HUES6 (cell line): ENCODE data around the gene MTCL1.
"Not testable (repeated sequence)": the region's sequence is repeated elsewhere in the genome, so short reads cannot be mapped to it uniquely, and the experiment has no call there.

Experiments used
- H3K27ac ChIP-seq: 2 replicates; pipeline ENCODE4 v1.7.0; 2013; ENCODE audit warnings: low read depth, mild to moderate bottlenecking, low read length, inconsistent platforms
- H3K27me3 ChIP-seq: 2 replicates; pipeline ENCODE4 v1.6.1; 2013; ENCODE audit warnings: low read length; ENCODE audit not compliant: control insufficient read depth, insufficient read depth
- H3K36me3 ChIP-seq: 2 replicates; pipeline ENCODE4 v1.6.1; 2013; ENCODE audit warnings: low read length; ENCODE audit not compliant: control insufficient read depth, insufficient read depth
- H3K4me1 ChIP-seq: 2 replicates; pipeline ENCODE4 v1.6.1; 2013; ENCODE audit warnings: low read length; ENCODE audit not compliant: control insufficient read depth, insufficient read depth
- H3K4me3 ChIP-seq: 2 replicates; pipeline ENCODE4 v1.5.1; 2013; ENCODE audit warnings: low read depth, low read length
- H3K9ac ChIP-seq: one replicate; pipeline ENCODE4 v1.6.1; 2013; ENCODE audit warnings: mild to moderate bottlenecking, low read length
- H3K9me3 ChIP-seq: 2 replicates; pipeline ENCODE4 v1.6.1; 2013; ENCODE audit warnings: low read depth, low read length; ENCODE audit not compliant: control insufficient read depth, insufficient read depth

MTCL1 gene

DNA sequence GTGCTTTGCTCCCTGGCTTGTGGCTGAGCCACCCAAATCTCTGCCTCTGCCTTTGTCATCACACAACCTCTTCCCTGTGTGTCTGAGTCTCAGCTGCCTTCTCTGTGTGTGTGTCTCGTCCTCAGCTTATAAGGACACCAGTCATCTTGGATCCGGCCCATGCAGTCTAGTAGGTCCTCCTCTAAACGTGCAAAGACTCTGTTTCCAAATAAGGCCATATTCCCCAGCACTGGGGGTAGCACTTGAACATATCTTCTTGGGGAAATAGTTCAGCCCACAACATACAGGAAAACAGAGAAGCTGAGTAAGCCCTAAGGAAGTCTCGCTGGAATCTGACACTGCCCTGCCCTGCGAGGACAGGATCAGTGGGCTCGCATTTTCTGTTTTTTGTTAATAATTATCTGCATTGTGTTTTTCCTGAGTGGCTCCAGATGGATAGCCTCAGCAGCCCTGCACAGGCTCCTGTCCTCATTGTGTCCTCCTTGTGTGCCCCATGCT, 42.1 kb downstream of the MTCL1 start:
- Histone ChIP-seq H3K9me3 (no peaks in the 10 kb centered on the region), H3K9ac (no peak overlapping the region), H3K27me3 (no peaks in the 10 kb centered on the region), H3K4me1 (no peaks in the 10 kb centered on the region), H3K4me3 (no peak overlapping the region), H3K27ac (no peak overlapping the region), H3K36me3 (peaks cover 38% of the 10 kb centered on the region)

DNA sequence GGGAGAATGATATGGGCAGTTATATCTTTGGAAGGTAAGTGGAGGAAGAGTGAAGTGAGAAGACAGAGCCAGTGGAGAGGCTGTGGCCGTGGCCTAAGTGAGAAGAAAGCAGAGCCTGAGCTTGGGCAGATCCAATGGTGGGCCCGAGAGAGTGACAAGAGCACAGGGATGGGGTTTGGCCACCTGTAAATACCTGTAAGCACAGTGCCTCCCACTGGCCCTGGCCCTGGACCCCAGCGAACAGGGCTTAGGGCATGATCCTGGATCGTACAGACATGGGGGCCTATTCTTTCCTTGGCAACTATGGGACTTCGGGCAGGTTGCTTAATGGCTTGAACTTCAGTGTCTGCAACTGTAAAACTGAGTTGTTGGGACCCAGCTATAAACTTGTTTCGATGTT, 44.1 kb downstream of the MTCL1 start:
- Histone ChIP-seq H3K4me3 (no peak overlapping the region), H3K9me3 (no peaks in the 10 kb centered on the region), H3K27ac (no peak overlapping the region), H3K27me3 (no peaks in the 10 kb centered on the region), H3K4me1 (no peaks in the 10 kb centered on the region), H3K9ac (no peak overlapping the region), H3K36me3 (peaks cover 42% of the 10 kb centered on the region)

DNA sequence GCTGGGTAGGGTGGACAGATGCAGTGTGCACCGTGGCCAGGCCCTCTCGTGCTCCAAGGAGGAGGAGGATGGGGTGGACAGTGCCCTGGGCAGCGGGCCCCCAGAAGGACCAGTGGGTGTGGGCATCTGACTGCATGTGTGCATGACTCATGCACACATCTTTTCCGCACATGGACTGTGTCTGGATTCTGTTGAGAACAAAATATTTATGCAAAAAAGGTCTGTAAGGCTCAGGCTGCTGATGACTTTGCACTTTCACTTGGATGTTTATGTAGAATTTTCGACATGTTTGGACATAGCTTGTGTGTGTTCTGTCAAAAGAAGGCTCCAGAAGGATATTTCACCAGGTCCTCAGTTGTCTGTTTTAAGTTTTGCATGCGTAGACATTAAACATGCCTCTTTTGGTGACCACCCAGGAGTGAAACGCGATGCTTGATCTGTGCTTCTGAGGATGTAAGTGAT, 45.6 kb downstream of the MTCL1 start:
- Histone ChIP-seq H3K27ac (no peak overlapping the region), H3K36me3 (peaks cover 51% of the 10 kb centered on the region), H3K4me1 (no peaks in the 10 kb centered on the region), H3K9me3 (no peaks in the 10 kb centered on the region), H3K4me3 (no peak overlapping the region), H3K27me3 (no peaks in the 10 kb centered on the region), H3K9ac (no peak overlapping the region)

DNA sequence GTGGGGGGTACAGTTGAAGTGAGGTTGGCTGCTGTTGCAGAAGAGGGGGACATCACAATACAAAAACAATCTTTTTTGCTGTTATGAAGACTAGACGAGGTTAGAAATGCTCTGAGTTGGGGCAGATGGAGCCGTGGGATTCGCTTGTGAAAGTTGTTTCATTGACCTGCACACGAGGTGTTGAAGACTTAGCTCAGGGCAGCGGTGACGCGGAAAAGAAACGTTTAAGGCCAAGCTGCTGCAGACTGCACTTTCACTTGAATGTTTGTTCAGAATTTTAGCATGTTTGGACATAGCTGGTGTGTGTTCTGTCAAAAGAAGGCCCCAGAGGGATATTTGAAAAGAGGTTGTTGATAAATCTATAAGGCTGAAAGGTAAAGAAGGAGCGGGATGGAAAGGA, 46.3 kb downstream of the MTCL1 start:
- Histone ChIP-seq H3K27me3 (no peaks in the 10 kb centered on the region), H3K36me3 (peaks cover 52% of the 10 kb centered on the region), H3K4me1 (no peaks in the 10 kb centered on the region), H3K9ac (no peak overlapping the region), H3K4me3 (no peak overlapping the region), H3K9me3 (no peaks in the 10 kb centered on the region), H3K27ac (no peak overlapping the region)

DNA sequence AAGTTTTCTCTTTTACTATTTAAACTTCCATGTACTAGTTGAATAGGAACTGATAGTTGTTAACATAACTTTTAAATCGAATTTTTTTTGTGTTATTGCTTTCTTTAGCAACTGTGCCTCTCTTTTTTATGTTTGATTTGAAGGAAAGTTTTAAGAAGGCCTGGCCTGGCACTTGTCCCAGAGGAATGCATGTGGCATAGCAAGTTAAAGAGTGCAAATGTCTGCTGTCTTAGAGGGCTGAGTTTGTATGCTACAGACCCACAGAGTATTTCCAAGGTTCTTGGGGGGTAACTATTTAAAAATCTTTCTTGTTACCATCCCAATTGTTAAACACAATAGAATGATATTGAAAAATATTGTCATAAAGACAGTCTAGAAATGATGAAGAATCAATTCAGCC, 47.0 kb downstream of the MTCL1 start:
- no peak overlapping the region for H3K27ac ChIP-seq
- H3K36me3 ChIP-seq: peaks cover 49% of the 10 kb centered on the region
- no peak overlapping the region for H3K9ac ChIP-seq
- H3K4me3 ChIP-seq: no peak overlapping the region
- H3K4me1 ChIP-seq: no peaks in the 10 kb centered on the region
- H3K9me3 ChIP-seq: no peaks in the 10 kb centered on the region
- no peaks in the 10 kb centered on the region for H3K27me3 ChIP-seq

DNA sequence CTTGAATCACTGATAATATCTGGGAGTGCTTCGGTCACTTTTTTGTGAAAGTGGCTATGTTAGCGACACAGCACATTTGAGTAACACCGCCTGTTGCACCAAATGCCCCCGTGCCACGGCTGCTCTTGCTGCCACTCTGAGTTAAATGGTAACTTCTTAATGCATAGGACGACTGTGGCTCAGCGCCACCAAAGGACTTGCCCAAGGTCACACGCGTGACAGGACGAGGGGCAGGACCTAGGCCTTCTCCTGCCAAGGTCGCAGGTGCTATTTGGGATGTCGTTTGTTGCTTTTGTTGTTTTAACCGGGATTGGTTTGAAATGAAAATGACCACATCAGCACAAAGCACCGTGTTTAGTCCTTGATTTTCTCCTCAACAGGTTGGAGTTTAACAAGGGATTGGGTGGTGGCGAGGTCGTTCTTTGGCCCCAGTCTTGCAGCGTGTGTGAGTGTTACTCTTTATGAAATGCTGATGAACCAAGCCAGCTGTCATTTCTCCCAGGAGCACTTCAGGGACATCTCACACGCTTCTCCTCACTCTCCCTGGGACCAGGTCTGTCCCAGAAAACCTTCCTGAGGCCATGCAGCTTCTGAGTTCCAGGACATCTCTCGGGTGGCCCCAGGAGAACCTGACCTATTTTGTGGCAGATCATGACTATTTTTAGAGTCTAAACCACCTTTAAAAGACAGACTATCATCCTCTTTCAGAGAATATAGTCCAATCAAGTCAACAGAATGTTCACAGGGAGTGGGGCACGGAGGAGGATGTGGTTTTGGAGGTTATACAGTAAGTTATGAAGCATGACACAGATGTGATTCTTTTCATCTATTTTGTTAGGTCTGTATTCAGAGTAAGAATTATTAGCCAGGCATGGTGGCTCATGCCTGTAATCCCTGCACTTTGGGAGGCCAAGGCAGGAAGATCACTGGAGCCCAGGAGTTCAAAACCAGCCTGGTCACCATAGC, 49.9 kb downstream of the MTCL1 start:
- H3K4me3 ChIP-seq: no peak overlapping the region
- no peaks in the 10 kb centered on the region for H3K4me1 ChIP-seq
- no peak overlapping the region for H3K27ac ChIP-seq
- H3K9ac ChIP-seq: no peak overlapping the region
- peaks cover 46% of the 10 kb centered on the region for H3K36me3 ChIP-seq
- H3K9me3 ChIP-seq: peaks cover 4% of the 10 kb centered on the region; the same call in 1 of the 2 replicates
- H3K27me3 ChIP-seq: no peaks in the 10 kb centered on the region

DNA sequence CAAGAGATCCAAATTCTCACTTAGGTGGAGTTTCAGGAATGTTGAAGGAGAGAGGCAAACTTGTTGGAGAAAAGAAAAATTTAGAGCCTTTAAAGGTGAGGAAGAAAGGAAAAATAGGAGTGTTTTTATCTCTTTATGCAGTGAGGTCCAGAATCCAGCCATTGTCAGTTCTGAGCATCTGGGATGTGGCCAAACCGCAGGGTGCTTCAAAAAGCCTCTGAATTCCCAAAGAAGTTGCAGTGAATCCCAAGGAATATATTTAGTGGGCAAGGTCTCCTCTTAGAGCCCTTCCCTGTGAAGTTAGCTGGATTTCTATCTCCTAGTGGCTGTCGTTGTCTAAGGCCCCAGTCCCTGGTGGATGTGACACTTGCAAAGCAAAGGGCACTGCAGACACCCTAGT, 51.2 kb downstream of the MTCL1 start:
- Histone ChIP-seq H3K36me3 (peaks cover 49% of the 10 kb centered on the region), H3K27ac (no peak overlapping the region), H3K9ac (no peak overlapping the region), H3K4me3 (no peak overlapping the region), H3K27me3 (no peaks in the 10 kb centered on the region), H3K9me3 (peaks cover 15% of the 10 kb centered on the region), H3K4me1 (no peaks in the 10 kb centered on the region)

DNA sequence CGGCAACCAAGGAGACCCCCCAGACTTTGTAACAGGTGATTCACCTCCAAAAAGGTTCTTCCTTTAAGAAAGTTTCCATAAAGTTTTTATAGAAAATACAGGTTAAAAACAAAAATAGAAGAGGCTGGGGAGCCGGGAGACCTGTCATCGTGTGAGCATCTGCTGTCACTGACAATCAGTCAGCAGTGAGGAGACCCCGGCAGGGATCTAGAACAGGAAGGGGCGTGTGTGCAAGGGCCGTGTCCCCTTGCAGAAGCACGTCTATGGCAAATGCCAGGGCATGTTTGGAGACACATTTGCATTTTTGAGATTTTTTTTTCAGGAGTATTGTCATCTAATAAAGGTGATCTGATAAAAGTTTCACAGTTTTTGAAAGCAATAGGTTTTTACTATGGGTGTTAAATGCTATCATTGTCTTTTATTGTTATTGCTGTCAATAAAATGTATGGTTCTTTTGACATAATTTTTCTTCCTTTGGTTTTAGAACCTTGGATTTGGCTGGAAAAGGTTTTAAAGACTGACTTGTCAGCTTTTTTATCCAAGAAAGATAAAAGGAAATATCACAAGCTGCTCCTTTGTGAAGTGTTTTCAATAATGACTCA, 52.1 kb downstream of the MTCL1 start:
- no peaks in the 10 kb centered on the region for H3K27me3 ChIP-seq
- H3K9ac ChIP-seq: no peak overlapping the region
- H3K9me3 ChIP-seq: peaks cover 24% of the 10 kb centered on the region
- peaks cover 57% of the 10 kb centered on the region for H3K36me3 ChIP-seq
- H3K27ac ChIP-seq: no peak overlapping the region
- H3K4me1 ChIP-seq: no peaks in the 10 kb centered on the region
- no peak overlapping the region for H3K4me3 ChIP-seq

DNA sequence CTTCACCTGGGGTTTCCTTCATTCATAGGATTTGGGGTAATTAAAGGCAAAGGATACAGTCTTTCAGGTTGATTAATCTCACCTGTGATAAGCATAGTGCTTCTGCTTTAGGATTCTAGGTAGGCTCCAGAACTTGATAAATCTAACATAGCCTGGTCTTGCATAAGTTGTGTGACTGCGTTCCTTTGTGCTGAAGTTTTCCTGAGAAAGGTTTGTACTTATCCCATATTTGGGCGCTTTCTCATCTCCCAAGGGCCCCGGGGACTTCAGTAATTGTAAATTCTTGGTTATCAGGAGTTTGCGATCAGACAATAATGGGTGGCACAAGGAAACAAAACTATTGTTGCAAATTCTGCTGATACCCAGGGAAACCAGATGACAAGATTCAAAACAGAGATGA, 53.1 kb downstream of the MTCL1 start:
- H3K9ac ChIP-seq: no peak overlapping the region
- H3K4me1 ChIP-seq: no peaks in the 10 kb centered on the region
- no peak overlapping the region for H3K27ac ChIP-seq
- no peak overlapping the region for H3K4me3 ChIP-seq
- peaks cover 57% of the 10 kb centered on the region for H3K36me3 ChIP-seq
- H3K27me3 ChIP-seq: no peaks in the 10 kb centered on the region
- H3K9me3 ChIP-seq: peaks cover 24% of the 10 kb centered on the region

DNA sequence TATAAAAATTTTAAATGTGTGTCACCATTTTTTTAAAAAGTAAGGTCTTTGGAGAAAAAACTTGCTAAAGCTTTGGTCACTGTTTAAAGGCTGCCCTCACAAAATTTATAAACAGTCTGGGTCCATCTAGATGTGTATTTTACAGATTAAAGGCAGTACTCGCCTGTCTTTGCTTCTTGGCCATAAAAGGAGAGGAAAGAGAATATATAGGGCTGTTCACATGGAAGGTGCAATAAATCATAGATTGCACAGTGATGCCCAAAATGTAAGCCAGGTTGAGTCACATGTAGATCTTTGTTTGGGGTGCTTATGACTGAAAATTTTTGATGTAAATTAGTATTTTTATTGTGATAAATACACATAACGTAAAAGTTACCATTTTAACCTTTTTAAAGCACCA, 55.6 kb downstream of the MTCL1 start:
- H3K36me3 ChIP-seq: peaks cover 56% of the 10 kb centered on the region

DNA sequence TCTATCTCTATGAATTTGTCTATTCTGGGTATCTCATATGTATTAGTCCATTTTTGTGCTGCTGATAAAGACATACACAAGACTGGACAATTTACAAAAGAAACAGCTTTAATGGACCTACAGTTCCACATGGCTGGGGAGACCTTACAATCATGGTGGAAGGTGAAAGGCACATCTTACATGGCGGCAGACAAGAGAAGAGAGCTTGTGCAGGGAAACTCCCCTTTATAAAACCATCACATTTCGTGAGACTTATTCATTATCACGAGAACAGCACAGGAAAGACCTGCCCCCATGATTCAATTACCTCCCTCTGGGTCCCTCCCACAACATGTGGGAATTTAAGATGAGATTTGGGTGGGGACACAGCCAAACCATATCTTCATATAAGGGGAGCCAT, 56.2 kb downstream of the MTCL1 start:
- not testable (repeated sequence) for H3K27me3 ChIP-seq, H3K4me3 ChIP-seq, H3K9ac ChIP-seq, H3K27ac ChIP-seq
- peaks cover 13% of the 10 kb centered on the region for H3K4me1 ChIP-seq
- H3K36me3 ChIP-seq: peaks cover 55% of the 10 kb centered on the region
- peaks cover 24% of the 10 kb centered on the region for H3K9me3 ChIP-seq

More for the DNA sequence above, 55.6 kb downstream of the MTCL1 start:
- peaks cover 24% of the 10 kb centered on the region for H3K9me3 ChIP-seq
- H3K9ac ChIP-seq: no peak overlapping the region
- peaks cover 8% of the 10 kb centered on the region; the same call in 1 of the 2 replicates for H3K4me1 ChIP-seq
- no peak overlapping the region for H3K27ac ChIP-seq
- no peaks in the 10 kb centered on the region for H3K27me3 ChIP-seq
- H3K4me3 ChIP-seq: no peak overlapping the region
